HG03045 (cell line): ENCODE results near the gene LAPTM5.
"Not testable (repeated sequence)": the region's sequence is repeated elsewhere in the genome, so short reads cannot be mapped to it uniquely, and the experiment has no call there.

ENCODE experiments used
- ATAC-seq: cut with Tn5 transposase; IDR thresholded peaks from one replicate; pipeline ENCODE4 v1.9.1; 2021; ENCODE audit warnings: mild to moderate bottlenecking, moderate library complexity; ENCODE audit not compliant: unreplicated experiment

LAPTM5 gene

GRCh38 chr1:30700528-30701257, 56.9 kb downstream of the LAPTM5 start:
- ATAC-seq: no peak

- ATAC-seq: no peak
These were observed 57.8 kb downstream of the LAPTM5 start for GRCh38 chr1:30699762-30700161.

DNA sequence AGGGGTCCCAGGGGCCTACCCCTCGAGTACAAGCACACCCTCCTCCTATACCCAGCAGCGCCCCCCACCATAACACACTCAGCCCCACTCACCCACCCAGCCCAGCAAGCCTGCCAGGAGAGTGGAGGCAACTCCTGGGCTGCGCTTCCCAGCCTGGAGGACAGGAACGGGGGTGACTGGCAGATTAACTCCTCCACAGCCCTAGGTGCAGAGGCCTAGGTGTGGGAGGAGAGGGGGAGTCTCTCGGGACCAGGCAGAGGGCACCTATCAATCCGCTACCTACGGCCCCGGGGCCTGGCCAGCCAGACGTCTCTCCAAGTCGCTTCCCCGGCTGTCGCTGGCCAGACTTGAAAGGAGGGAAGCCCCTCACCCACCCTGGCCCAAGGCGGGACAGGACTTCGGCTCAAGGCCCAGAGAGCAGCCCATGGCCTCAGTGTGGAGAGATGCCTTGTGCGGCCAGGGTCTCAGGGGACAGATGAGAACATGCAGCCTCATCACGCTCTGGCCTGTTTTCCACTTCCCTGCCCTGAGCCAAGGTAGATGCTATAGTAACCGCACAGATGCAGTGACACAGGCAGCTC, 59.1 kb downstream of the LAPTM5 start:
- no peak for ATAC-seq

DNA sequence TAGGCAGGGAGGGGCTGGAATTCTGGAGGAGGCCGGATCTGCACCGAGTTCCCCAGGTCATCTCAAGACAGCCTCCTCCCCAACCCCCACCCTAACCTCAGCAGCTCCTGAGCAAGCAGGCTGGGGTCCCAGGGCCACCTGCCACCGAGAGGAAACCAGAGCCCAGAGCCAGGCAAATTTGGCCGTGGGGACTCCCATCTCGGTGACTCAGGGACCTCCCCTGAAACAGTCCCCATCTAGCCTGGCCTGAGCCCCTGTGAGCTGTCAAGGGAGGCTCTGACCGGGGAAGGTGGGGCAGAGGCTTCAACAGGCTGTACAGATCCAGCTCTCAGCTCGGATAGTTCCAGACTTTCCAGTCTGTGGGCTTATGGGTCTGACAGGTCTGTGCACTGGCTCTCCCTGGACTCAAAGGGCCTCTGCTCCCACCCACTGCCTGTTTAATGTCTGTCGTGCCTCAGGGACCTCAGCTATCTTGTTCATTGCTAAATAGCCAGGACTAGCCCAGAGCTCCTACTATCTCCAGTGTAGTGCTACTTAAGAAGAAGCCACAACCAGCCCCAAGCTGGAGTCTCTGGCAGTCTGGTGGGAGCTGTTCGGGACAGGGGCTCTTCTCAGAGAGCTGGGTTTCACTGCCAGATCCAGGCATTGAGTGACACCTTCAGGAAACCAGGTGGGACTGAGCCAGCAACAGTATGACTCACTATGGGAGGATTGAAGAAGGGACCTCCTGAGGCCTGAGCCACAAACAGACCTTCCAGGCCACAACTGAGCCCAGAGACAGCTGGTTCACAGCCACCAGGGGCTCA, 59.8 kb downstream of the LAPTM5 start:
- ATAC-seq: no peak

DNA sequence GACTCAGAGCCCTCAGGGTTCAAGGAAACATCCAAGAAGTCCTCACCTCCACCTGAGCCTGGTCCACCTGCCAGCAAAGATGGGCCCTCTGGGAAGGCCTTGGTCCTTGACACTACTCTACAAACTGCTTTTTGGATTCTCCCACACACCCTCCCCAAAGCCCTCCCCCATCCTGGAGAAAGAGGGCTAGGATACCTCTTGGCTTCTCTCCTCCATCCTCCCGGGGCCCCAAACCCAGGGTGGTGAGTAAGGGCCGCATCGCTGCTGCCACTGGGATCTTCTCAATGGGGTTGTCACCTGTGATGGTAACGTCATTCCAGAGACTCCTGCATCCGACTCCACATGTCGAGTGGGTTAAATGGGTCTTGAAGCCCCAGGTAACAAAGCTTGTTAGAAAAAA, 60.7 kb downstream of the LAPTM5 start:
- no peak for ATAC-seq

DNA sequence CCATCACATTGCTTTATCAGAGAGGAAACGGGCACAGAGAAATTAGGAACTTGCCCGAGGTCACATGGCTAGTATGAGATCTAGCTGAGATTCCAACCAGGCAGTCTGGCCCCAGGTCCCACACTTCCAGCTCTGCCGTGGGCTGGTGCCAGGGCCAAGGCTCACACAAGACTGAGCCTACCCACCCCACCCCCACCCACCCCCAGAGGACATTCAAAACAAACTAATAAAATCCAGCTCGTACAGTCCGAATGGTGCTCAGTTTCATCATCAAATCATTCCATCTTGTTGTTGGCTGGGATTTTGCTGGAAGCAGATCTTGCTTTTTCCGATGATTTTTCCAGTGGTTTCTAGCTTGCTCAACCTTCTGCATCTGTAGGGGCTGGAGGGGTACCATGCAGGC, 62.1 kb downstream of the LAPTM5 start:
- no peak for ATAC-seq

GRCh38 chr1:30694280-30695175, 63.0 kb downstream of the LAPTM5 start:
- no peak for ATAC-seq

DNA sequence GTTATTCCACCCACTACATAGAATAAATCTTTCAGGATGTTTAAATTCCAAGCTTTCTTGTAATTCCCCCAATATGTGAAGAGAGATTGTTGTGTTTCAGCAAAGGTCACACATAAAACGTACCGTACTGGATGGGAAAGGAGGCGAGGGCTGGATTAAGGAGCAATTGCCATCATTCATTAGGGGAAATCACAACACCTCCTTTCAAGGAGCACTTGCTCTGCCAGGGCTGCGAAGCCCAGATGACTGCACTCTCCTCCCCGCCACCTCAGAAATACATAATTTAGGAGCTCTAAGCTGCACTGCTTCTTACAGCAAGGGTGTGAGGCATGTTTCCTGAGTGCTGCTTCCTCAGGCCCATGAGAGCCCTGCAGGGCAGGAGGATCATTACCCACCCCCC, 63.8 kb downstream of the LAPTM5 start:
- no peak for ATAC-seq

GRCh38 chr1:30693366-30693765, 64.2 kb downstream of the LAPTM5 start:
- ATAC-seq: no peak

DNA sequence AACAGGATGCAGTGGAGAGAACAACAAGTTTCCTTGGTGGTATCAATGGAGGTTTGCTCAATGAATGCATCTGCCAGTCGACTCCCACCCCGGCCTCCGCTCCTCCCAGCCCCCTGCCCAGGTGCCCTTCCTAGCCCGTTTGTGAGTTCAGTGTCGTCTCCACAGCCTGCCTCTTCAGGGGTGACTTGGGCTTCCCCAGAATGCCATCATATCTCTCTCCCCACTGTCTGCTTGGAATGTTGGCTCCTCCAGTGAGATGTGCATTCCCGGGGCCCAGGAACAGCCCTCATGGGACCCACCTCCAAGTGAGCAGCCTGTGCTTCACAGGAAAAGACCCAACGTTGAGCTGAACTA, 64.6 kb downstream of the LAPTM5 start:
- no peak for ATAC-seq

GRCh38 chr1:30692201-30692947, 65.2 kb downstream of the LAPTM5 start:
- ATAC-seq: no peak

DNA sequence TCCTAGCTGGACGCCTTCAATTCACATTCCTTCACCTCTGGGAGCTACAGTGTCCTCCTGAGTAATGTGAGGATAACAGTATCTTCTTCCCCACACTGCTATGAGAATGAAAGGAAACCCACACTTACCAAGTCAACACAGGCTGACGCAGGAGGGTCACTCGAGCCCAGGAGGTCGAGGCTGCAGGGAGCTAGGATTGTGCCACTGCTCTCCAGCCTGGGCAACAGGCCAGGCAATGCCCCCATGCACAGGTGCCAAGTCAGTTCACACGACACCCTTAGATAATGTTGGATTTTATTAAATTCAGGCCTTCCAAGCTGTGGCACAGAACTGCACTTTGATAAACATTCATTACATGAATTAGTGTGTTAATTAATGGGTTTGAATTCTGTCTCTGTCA, 66.1 kb downstream of the LAPTM5 start:
- no peak for ATAC-seq

DNA sequence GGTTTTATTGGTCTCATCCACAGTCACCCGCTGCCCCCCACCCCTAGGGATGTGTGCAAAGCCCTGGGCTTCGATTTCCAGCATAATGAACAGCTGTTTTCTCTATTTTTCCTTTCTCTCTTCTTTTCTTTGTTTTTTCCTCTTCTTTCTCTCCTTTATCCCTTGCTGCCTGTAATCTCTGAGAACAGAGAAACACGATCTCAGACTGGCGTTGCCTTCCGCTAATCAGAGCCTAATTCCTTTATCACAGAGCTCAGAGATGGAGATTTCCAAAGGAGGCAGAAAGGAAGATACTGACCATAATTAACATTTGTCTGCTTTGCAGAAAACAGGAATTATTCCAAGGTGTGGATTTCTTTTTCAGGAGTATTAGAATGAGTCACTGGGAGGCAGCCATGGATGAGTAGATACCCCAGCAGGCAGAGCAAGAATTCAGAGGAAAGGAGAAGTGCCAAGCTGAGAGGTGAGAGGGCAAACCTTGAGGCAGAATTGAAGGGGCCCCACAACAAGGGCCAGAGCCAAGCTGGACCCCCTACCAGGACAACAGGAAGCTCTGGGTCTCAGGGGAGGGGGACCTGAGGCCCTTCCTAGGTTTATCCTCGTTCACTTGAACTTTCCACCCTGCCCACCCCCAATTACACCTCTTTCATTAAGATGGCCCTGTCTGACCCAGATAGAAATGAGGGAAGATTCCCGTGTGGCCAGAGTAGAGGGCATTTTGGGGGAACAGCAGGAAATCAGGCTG, 67.5 kb downstream of the LAPTM5 start:
- ATAC-seq: no peak

DNA sequence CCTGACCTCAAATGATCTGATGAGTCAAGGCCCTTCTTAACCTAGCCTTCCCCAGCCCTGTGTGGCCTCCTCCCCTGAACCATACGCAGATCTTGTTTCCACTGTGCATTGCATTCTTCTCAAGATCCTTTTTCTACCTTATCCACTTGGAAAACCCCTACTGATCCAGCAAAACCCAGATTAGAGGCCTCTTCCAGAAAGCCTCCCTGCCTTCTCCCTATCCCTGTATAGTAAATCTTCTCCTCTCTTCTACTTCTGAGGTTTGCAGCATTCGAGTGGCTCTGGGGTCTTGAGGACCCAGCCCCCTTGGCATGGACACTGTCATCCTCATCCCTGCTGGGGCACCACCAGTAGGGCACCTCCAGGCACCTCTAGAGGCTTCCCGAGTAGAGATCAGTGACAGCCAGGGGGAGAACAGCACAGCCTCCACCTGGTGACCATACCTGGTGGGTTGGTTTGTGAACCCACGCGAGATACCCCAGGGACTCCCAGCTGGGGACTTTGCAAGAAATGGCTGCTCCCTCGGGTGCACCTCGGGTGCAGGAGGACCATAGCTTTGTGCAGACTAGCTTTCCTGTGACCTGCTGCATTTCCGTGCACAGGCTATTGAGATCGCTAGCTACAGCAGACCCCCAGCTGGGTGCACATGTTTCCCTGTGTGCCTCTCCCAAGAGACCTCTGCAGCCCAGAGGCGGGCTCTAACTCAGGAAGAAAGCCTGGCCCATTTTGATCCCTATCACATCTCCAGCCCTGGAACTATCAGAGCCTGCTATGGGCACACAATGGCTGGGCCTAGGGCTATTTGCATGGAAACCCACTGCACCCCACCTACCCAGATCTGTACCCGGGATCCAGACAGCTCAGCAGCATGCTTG, 68.4 kb downstream of the LAPTM5 start:
- no peak for ATAC-seq

DNA sequence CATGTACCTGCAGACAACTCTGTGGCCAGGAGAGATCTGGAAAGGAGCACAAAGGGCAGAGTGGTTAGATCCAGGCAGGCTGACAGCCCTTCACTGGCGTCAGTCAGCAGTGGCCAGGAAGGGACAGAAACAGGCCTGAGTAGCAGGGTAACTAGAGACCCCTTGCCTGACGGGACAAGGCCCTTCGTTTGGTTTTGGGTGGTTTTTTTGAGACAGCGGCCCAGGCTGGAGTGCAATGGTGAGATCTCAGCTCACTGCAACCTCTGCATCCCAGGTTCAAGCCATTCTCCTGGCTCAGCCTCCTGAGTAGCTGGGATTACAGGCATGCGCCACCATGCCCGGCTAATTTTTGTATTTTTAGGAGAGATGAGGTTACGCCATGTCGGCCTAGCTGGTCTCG, 69.1 kb downstream of the LAPTM5 start:
- ATAC-seq: not testable (repeated sequence)

DNA sequence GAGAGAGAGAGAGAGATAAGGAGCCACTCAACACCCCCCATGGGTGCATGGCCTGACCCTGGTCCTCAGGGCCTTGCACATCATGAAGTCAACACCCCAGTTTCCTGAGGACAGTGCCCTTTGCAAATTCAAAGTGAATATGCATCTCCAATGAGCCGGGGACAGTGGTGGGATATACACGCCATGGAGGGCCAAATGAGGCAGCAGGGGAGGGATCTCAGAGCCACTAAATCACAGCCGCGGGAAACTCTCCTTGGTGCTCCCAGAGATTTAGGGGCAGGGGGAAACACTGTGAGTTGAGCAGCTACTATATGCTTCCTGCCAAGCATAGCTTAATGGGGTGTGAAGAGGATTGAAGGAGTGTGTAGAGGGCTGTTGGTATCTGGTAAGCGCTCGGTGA, 69.7 kb downstream of the LAPTM5 start:
- no peak for ATAC-seq

- ATAC-seq: no peak
These were observed 71.2 kb downstream of the LAPTM5 start for GRCh38 chr1:30686236-30686935.

DNA sequence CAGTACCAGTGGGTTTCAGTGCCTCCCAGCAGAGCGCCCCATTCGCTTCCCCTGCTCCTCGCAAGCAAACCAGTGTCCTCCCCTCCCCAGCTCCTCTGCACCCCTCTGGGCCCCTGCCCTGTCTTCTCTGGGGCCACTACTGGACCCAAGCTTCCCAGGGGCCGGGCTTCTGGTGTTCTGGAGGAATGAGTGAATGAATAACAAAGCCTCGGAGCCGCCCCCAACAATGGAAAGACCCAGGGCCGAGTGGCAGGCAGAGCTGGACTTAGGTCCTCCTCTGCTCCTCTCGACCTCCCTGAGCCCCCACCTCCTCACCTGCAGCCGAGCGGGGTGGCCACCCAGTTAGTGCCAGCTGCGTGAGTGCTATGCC, 71.8 kb downstream of the LAPTM5 start:
- no peak for ATAC-seq
